GM19468 (cell line): ENCODE results near the gene NOC2L.
"Not testable (repeated sequence)": the region's sequence is repeated elsewhere in the genome, so short reads cannot be mapped to it uniquely, and the experiment has no call there.

Source experiments
- ATAC-seq: cut with Tn5 transposase; IDR thresholded peaks from one replicate; pipeline ENCODE4 v1.9.1; 2021; ENCODE audit warnings: mild to moderate bottlenecking, moderate library complexity, moderate number of reproducible peaks; ENCODE audit not compliant: unreplicated experiment; ENCODE audit errors: extremely low read depth

NOC2L gene

GRCh38 chr1:995665-996633, 36.9 kb upstream of the NOC2L start:
- no peak for ATAC-seq

DNA sequence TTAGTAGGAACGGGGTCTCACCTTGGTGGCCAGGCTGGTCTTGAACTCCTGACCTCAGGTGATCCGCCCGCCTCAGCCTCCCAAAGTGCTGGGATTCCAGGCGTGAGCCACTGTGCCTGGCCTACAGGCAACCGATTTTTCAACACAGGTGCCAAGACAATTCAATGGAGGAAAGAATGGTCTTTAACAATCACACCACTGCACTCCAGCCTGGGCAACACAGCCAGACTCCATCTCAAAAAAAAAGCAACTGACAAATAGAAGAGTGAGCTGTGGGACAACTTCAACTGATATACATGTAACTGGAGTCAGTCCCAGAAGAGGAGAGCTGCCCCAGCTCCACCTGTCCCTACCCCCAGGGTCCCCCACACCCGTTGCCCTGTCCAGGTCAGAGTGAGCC, 35.5 kb upstream of the NOC2L start:
- not testable (repeated sequence) for ATAC-seq

DNA sequence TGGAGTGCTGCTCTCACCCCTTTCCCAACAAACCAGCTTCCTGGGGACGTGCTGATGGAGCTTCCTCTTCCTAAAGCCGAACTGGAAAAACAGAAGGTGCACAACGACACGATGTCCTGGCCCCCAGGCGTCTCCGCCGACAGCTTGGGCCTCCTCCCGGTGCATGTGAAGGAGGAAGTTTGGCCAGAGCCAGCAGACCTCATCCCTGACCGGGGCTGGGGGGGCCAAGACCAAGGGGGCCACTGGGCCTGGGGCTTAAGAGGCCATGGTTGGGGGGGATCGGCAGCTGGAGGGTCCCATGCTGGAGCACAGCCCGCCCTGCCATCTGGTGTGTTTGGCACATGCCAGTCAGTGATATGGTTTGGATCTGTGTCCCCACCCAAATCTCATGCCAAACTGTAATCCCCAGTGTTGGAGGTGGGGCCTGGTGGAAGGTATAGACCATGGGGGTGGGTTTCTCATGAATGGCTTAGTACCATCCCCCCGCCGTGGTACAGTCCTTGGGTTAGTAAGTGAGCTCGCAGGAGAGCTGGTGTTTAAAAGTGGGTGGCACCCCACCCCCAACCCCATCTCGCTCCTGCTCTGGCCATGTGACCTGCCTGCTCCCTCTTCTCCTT, 34.4 kb upstream of the NOC2L start:
- no peak for ATAC-seq

- ATAC-seq = no peak
Observed at GRCh38 chr1:992362-992761, 33.3 kb upstream of the NOC2L start.

DNA sequence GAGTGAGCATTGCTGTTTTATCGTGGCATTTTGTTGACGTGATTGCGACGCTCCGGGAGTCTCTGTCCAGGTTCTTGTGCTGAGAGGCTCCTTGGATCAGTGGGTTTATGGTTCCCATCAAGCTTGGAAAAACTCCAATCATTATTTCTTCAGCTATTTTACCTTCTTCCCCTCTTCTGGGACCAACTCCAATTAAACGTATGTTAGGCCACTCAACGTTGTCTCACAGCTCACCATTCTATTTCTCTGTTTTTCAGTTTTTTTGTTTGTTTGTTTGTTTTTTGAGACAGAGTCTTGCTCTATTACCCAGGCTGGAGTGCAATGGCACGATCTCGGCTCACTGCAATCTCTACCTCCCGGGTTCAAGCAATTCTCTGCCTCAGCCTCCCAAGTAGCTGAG, 32.8 kb upstream of the NOC2L start:
- ATAC-seq = no peak

- not testable (repeated sequence) for ATAC-seq
Observed at GRCh38 chr1:991275-991674, 32.2 kb upstream of the NOC2L start.

GRCh38 chr1:988061-988460, 29.0 kb upstream of the NOC2L start:
- ATAC-seq = not testable (repeated sequence)

GRCh38 chr1:985126-985525, 26.1 kb upstream of the NOC2L start:
- ATAC-seq = no peak

DNA sequence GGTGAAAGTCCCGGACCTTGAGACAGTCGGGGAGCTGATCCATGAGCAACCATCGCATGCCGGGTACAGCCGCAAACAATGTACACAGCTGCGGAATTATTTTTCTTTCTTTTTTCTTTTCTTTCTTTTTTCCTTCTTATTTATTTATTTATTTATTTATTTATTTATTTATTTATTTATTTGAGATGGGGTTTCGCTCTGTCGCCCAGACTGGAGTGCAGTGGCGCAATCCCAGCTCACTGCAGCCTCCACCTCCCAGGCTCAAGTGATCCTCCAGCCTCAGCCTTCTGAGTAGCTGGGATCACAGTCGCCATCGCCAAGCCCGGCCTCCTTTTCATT, 25.4 kb upstream of the NOC2L start:
- no peak for ATAC-seq

DNA sequence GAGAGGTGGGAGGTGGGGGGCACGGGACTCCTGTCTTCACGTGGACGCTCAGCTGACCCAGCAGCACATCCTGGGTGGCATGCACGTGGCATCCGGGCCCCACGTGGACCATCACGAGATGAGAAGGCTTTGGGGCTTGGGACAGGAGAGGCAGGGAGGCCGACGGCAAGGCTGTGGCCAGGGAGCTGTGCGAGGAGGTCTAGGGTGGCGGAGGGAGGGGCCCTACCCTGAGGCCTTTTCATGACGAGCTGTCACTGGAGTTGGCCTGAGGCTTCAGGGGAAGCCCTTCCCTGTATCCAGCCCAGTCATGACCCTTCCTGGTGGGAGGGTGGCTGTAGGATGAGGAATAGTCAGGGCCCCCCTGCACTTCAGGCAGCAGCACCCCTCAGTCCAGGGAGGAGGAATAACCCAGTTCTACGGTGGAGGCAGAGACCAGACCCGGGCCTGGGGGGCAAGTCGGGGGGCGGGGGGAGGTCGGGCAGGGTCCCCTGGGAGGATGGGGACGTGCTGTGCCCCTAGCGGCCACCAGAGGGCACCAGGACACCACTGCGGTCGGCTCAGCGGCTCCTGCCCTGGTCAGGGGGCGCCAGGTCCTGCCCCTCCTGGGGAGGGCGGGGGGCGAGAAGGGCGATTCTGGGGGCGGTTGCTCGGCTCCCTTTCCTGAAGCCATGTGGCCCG, 24.9 kb upstream of the NOC2L start:
- ATAC-seq = no peak

DNA sequence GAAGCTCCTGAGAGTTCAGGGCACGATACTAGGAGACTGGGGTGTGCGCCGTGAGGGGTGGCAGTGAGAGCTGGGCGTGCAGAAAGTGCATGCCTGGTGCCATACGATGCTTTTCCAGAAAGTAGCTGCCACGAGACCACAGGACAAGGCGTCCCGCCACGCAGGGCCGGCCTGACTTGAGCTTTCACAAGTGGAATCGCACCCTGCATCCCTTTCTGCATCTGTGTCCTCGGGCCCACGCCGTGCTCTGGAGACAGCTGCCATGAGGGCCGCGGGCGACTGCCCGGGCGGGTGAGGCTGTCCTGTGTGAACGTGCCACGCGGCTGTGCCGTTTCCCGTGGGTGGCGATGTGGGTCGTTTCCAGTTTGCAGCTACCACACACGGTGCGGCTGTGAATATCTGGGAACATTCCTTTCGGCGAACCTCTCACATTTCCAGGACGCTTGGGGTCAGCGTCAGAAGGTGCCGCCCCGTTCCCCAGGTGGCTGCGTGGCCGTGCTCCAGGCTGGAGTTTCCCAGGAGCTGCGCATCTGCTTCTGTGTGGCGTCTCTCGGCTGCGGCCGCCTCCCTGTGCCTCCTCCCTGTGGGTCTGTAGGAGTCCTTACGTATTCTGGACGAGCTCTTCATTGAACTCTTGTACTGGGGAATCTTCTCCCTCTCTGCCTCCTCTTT, 23.8 kb upstream of the NOC2L start:
- no peak for ATAC-seq

GRCh38 chr1:981955-982558, 23.0 kb upstream of the NOC2L start, which contains the start of gene PERM1:
TSS of gene PERM1 (minus strand) at chr1:982093. CDS start at chr1:981029, 1,064 bp downstream.
- no peak for ATAC-seq

DNA sequence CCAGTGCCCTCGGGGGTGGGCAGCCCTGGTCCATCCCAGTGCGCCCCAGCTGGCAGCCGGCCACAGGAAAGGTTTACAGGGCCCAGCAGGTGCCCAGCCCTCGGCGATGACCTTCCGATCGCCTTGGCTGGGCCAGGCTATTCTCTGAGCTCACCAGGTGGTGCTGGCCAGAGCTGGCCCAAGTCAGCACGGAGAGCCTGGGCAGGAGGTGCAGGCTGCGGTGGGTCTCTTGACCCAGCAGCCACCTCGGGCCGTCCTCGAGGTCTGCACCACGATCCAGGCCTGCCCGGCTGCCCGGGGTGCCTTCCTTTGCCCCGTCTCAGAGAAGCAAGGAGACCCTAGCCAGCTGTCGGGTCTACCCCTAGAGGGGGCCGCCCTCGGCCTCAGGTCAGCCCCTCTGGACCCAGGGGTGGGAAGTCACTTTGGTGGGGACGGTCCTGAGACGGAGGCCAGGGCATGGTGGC, 22.5 kb upstream of the NOC2L start:
- ATAC-seq = no peak

GRCh38 chr1:980602-981395, 21.7 kb upstream of the NOC2L start:
- ATAC-seq = no peak

DNA sequence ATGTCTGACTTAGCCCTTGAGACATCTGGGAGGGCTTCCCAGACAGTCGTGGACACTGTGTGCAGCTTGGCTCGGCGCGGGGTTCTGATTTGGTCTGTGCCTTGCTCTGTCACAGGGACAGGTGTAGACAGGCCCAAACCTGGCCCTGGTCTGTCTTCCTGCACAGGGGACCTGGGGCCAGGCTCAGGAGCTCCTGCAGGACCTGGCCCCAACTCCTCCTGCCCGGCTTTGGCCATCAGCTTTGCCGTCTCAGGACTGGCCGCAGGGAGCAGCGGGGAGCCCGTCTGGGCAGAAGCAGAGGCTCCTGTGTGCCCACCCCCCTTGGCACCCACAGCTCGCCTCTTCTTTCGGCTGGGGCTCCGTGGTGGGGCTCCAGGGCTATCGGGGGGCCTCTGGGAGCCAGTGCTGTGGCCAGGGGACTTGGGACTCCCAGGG, 21.1 kb upstream of the NOC2L start:
- ATAC-seq = no peak

DNA sequence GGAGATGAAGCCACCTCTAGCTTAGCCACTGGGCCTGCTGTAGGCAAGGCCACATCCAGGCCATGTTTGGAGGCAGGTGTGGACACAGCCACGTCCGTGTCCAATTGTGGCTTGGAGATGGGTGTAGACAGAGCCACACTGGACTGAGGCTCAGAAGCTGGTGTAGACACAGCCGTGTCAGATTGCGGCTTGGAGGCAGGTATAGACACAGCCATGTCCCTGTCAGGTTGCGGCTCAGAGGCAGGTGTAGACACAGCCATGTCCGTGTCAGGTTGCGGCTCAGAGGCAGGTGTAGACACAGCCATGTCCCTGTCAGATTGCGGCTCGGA, 20.7 kb upstream of the NOC2L start:
- ATAC-seq = no peak

DNA sequence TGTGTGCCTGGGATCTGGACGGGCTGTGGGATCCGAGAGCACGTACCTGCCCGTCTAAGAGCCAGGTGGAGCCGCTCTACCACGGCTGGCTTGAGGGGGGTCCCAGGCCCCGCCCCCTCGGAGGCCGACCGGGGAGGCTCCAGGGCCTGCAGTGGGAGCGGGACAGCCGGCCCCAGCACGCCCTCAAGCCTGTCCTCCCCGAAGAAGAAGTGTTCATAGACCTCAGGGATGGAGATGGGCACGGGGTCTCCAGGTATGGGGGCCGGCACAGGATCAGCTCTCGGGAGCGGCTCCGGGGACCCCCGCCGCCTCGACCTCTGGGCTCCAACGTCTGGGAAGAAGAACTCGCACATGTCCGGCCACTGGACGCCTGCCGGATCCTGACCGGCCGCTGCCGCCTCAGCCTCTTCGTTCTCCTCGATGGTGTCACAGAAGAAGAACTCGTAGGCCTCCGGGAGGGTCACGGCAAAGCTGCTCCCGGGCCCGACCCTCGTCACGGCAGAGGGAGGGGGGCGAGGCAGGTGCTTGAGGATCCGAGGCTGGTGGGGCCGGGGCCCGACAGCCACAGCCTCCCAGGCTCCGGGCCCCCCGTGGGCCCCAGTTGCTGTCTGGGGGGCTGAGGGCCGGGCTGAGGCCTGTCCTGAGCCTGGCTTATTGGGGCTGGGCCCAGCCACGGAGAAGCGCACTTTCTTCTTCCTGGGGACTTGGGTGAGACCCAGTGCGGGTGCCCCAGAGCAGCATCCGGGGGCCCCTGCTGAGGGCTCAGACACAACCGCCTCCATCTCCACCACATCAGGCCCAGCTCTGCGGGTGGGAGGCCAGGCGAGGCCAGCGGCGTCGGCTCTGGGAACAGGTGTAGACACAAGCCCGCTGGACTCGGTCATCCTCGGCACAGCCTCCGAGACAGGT, 20.0 kb upstream of the NOC2L start:
- no peak for ATAC-seq

DNA sequence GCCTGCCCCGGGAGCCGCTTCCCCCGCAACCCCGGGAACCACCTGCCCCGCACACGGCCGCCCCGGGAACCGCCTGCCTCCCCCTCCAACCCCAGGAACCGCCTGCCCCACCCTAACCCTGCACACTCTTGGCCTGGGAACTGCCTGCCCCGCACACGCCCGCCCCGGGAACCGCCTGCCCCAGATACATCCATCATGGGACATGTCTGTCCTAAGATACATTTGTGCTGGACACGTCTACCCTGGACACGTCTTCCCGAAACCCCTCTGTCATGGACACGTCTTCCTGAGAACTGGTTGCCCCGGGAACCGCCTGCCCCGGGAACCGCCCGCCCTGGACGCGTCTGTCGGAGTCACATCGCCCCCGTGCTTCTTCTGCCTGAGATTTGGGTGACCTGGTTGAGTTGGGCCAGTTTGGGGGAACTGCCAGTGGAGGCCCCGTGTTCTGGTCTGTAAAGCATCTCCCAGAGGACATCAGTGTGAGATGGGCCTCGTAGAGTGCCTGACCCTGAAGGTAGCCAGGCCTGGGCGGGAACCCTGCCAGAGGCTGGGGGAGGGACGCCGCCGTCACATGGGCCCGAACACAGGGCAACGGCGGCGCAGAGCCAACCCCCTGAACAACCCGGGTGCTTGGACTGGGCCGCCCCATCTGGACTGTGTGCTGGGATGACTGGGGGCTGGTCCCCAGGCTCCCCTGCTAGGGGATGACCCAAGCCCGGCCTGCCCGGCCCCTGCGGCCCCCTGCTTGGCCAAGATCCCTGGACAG, 19.2 kb upstream of the NOC2L start:
- ATAC-seq = no peak
